Psoas muscle (tissue), 8 donors: ENCODE results near the gene GSTCD. TPM values are rescaled to one million over a fixed set of nuclear protein-coding genes. Genes with fewer than 3 reads are reported as not detected.
A peak's percentile ranks its signal among the peaks of the same experiment; 100 is the strongest.

Source experiments
- ATAC-seq, 4 donors: fragments of 200-7000 bp; cut with Tn5 transposase; one replicate each; pipeline ENCODE4 v1.9.1; 2020; ENCODE audit warnings: moderate library complexity in 3 of 4, mild to moderate bottlenecking in 2 of 4
- DNase-seq, 2 donors: peaks; one replicate each; pipeline ENCODE4 v3.0.0-alpha.2; 2020
- H3K27ac ChIP-seq: fragments of 200-600 bp; one replicate; pipeline ENCODE4 v1.8.0; 2022
- H3K27me3 ChIP-seq, 3 donors: fragments of 200-600 bp in 1 of 3; one replicate each; pipeline versions ENCODE4 v1.6.1 to v1.8.0; 2013 to 2022; ENCODE audit warnings: low read length in 2 of 3, mild to moderate bottlenecking in 2 of 3, moderate library complexity in 1 of 3; ENCODE audit not compliant: insufficient read depth in 3 of 3
- H3K36me3 ChIP-seq, 2 donors: fragments of 200-600 bp in 1 of 2; one replicate each; pipeline versions ENCODE4 v1.6.1 to v1.8.0; 2013 to 2022; ENCODE audit warnings: low read depth in 1 of 2, mild to moderate bottlenecking in 1 of 2, moderate library complexity in 1 of 2; ENCODE audit not compliant: insufficient read depth in 1 of 2
- H3K4me1 ChIP-seq: fragments of 200-600 bp; one replicate; pipeline ENCODE4 v1.8.0; 2022
- H3K4me3 ChIP-seq: fragments of 200-600 bp; one replicate; pipeline ENCODE4 v1.8.0; 2022; ENCODE audit warnings: mild to moderate bottlenecking
- H3K9me3 ChIP-seq: fragments of 200-600 bp; one replicate; pipeline ENCODE4 v1.8.0; 2022
- CTCF ChIP-seq: fragments of 200-600 bp; IDR thresholded peaks from one replicate; pipeline ENCODE4 v1.8.0; 2022; ENCODE audit warnings: antibody characterized with exemption
- WGBS, 3 donors: extraction: QIAGEN DNeasy Blood & Tissue Kit; methylation state at CpG; one replicate each; pipeline versions ENCODE4 v1.1.6 to v1.1.7; 2013; 5-methylcytosine and 5-hydroxymethylcytosine counted together
- intact Hi-C, 2 donors: fragments of 100-400 bp; cut with DNase I; formaldehyde crosslinking; loops; one replicate each; pipeline versions ENCODE4 v1.11.0 to v1.14.2; 2022
- polyA plus RNA-seq, 3 donors: library from polyadenylated mRNA; stranded (reverse); fragments of 200-250 nt; gene quantifications; one replicate each; pipeline ENCODE4 v1.2.3, GENCODE V29; 2013
- total RNA-seq, 4 donors: library from RNA; stranded (reverse); fragmentation: NEBNext Ultra II Directional in 2 of 4; extraction: Animal tissue kit (Norgen Biotek cat#: 25700) in 2 of 4; gene quantifications; one replicate each; pipeline versions ENCODE4 v1.2.1 to v1.2.4, GENCODE V29; 2021 to 2023
- donor health status: healthy with polysubstance abuse.
- donor health status: DM: no; HTN: no; CAD: no; lungs with moderate emphysema.
- donor health status: Bipolar disorder and iron deficiency.
- donor health status: healthy.
- donor health status: DM: yes; HTN: yes; CAD: no.
- donor health status: DM: no; HTN: no; CAD: no.
- donor health status: DM: no; HTN: no; CAD: no.
- donor health status: DM: yes; HTN: yes; CAD: no.

GSTCD gene
- total and polyA plus RNA-seq, 7 donors: 0.82 to 6.6 (median 3.5) TPM

GRCh38 chr4:105662935-105663675 is 45.5 kb upstream of the GSTCD start:
- H3K27ac ChIP-seq: no peak overlapping the region
- H3K4me1 ChIP-seq: no peaks in the 10 kb centered on the region
- WGBS, 3 donors: 90 to 92% (median 92%) methylated on average over 2 of the region's 2 CpGs
- DNase-seq (no peak), ATAC-seq (no peak)
- no peaks in the 10 kb centered on the region for H3K27me3 ChIP-seq
- no peak for TF ChIP-seq CTCF
- H3K9me3 ChIP-seq: no peaks in the 10 kb centered on the region
- no peak overlapping the region for H3K4me3 ChIP-seq
- intact Hi-C loops: loop anchor here in 1 of 2 donors (10.0 kb wide), 1 partner anchor 138 kb away; no protein-coding TSS in a partner anchor
- H3K36me3 ChIP-seq: no peaks in the 10 kb centered on the region

GRCh38 chr4:105666693-105667092 is 41.9 kb upstream of the GSTCD start:
- Histone ChIP-seq H3K4me1 (no peaks in the 10 kb centered on the region), H3K27me3 (no peaks in the 10 kb centered on the region), H3K9me3 (no peaks in the 10 kb centered on the region), H3K4me3 (no peak overlapping the region), H3K36me3 (no peaks in the 10 kb centered on the region), H3K27ac (no peak overlapping the region)
- no peak for DNase-seq
- peak; percentile 28 for TF ChIP-seq CTCF
- WGBS, 3 donors: 48 to 56% (median 50%) methylated on average over 5 of the region's 5 CpGs
- intact Hi-C loops: loop anchor here (5.0 to 10.0 kb wide), 2 partner anchors 142 to 149 kb away; no protein-coding TSS in a partner anchor
- ATAC-seq: peak in 2 of 4 donors; percentile 65 to 71

- no peak for DNase-seq
- H3K9me3 ChIP-seq: no peaks in the 10 kb centered on the region
- H3K36me3 ChIP-seq: no peaks in the 10 kb centered on the region
- no peaks in the 10 kb centered on the region for H3K4me1 ChIP-seq
- H3K27me3 ChIP-seq: no peaks in the 10 kb centered on the region
- H3K4me3 ChIP-seq: no peak overlapping the region
- no peak overlapping the region for H3K27ac ChIP-seq
- no peak for TF ChIP-seq CTCF
- intact Hi-C loops: no loop called here
- no peak for ATAC-seq
Measured at GRCh38 chr4:105670684-105671083, 37.9 kb upstream of the GSTCD start.

GRCh38 chr4:105671301-105671700 is 37.3 kb upstream of the GSTCD start:
- no peaks in the 10 kb centered on the region for H3K27me3 ChIP-seq
- intact Hi-C loops: no loop called here
- no peaks in the 10 kb centered on the region for H3K9me3 ChIP-seq
- WGBS, 3 donors: 68 to 74% (median 71%) methylated on average over 2 of the region's 2 CpGs
- ATAC-seq (no peak), DNase-seq (no peak)
- no peaks in the 10 kb centered on the region for H3K4me1 ChIP-seq
- no peaks in the 10 kb centered on the region for H3K36me3 ChIP-seq
- no peak overlapping the region for H3K4me3 ChIP-seq
- H3K27ac ChIP-seq: no peak overlapping the region
- no peak for TF ChIP-seq CTCF

- WGBS, 3 donors: 78 to 87% (median 85%) methylated on average over 1 of the region's 1 CpG
- intact Hi-C loops: no loop called here
- Histone ChIP-seq H3K27me3 (no peaks in the 10 kb centered on the region), H3K27ac (no peak overlapping the region), H3K4me3 (no peak overlapping the region), H3K36me3 (no peaks in the 10 kb centered on the region), H3K4me1 (no peaks in the 10 kb centered on the region), H3K9me3 (no peaks in the 10 kb centered on the region)
- TF ChIP-seq CTCF: no peak
- ATAC-seq: no peak
- DNase-seq: no peak
Measured at GRCh38 chr4:105674011-105674410, 34.6 kb upstream of the GSTCD start.
